ENCODE measurements around the gene SGPP2. TPM values are rescaled to one million over a fixed set of nuclear protein-coding genes. Genes with fewer than 3 reads are reported as not detected.
"Not testable (repeated sequence)": the region's sequence is repeated elsewhere in the genome, so short reads cannot be mapped to it uniquely, and the experiment has no call there.

SGPP2 gene
- total RNA-seq, 2 experiments from 2014 or later = 2.7 to 3.1 TPM

- no peak overlapping the region for H3K4me3 Mint-ChIP-seq
- no peak overlapping the region for H3K27ac Mint-ChIP-seq
- H3K36me3 Mint-ChIP-seq = peaks cover under 1% of the 10 kb centered on the region
- H3K4me1 Mint-ChIP-seq = peaks cover 14% of the 10 kb centered on the region
- no peaks in the 10 kb centered on the region for H3K9me3 Mint-ChIP-seq
- H3K27me3 Mint-ChIP-seq = peaks cover 41% of the 10 kb centered on the region
- no peak for DNase-seq
Observed at GRCh38 chr2:222418739-222419138, 5.6 kb upstream of the SGPP2 start.

GRCh38 chr2:222420508-222420907, 3.8 kb upstream of the SGPP2 start:
- Mint-ChIP-seq H3K36me3 (peaks cover 5% of the 10 kb centered on the region), H3K9me3 (no peaks in the 10 kb centered on the region), H3K4me1 (peaks cover 22% of the 10 kb centered on the region), H3K27me3 (peaks cover 53% of the 10 kb centered on the region), H3K4me3 (no peak overlapping the region), H3K27ac (no peak overlapping the region)
- no peak for DNase-seq

GRCh38 chr2:222421626-222422025, 2.7 kb upstream of the SGPP2 start:
- peaks cover 5% of the 10 kb centered on the region for H3K36me3 Mint-ChIP-seq
- peaks cover 64% of the 10 kb centered on the region for H3K27me3 Mint-ChIP-seq
- H3K4me1 Mint-ChIP-seq = peaks cover 25% of the 10 kb centered on the region
- H3K27ac Mint-ChIP-seq = no peak overlapping the region
- H3K4me3 Mint-ChIP-seq = no peak overlapping the region
- no peaks in the 10 kb centered on the region for H3K9me3 Mint-ChIP-seq
- DNase-seq = no peak

GRCh38 chr2:222423186-222423585, 1.2 kb upstream of the SGPP2 start:
- no peaks in the 10 kb centered on the region for H3K9me3 Mint-ChIP-seq
- DNase-seq = no peak
- H3K4me1 Mint-ChIP-seq = peaks cover 32% of the 10 kb centered on the region
- H3K27ac Mint-ChIP-seq = no peak overlapping the region
- peaks cover 78% of the 10 kb centered on the region for H3K27me3 Mint-ChIP-seq
- H3K36me3 Mint-ChIP-seq = peaks cover 9% of the 10 kb centered on the region
- H3K4me3 Mint-ChIP-seq = peak overlapping the region; percentile 92

DNA sequence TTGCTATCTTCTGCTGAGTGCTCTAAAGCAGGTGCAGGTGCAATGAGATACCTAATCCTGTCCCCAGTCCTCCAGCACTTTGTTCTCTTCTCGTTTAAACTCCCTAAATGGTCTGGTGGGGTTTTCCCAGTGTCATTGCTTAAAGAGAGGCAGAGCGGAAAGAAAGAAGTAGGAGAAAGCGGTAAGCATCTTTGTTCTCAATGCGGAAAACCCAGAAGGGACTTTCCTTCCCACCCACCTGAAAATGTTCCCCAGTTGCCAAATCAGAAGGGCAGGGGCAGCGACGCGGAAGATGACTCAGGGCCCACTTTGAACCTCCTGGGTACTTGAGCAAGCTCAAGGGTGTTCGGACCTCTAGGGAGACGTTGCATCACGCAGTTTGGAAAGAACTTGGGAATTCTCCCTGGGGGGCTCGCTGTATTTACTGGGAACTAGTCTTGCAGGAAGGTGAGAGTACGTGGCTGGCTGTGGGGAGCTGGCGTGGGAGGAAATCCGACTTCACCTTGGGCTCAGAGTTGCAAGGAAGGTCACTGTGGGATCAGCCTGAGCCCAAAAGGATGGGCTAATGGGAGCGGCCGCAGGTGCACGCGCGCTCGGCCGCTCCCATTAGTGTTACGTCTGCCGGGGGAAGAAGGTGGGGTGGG, 589 bp upstream of the SGPP2 start:
- DNase-seq = peak; percentile 69
- H3K27me3 Mint-ChIP-seq = peaks cover 79% of the 10 kb centered on the region
- H3K36me3 Mint-ChIP-seq = peaks cover 9% of the 10 kb centered on the region
- H3K27ac Mint-ChIP-seq = peak overlapping the region; percentile 97
- H3K4me1 Mint-ChIP-seq = peaks cover 32% of the 10 kb centered on the region
- no peaks in the 10 kb centered on the region for H3K9me3 Mint-ChIP-seq
- peak overlapping the region; percentile 92 for H3K4me3 Mint-ChIP-seq

DNA sequence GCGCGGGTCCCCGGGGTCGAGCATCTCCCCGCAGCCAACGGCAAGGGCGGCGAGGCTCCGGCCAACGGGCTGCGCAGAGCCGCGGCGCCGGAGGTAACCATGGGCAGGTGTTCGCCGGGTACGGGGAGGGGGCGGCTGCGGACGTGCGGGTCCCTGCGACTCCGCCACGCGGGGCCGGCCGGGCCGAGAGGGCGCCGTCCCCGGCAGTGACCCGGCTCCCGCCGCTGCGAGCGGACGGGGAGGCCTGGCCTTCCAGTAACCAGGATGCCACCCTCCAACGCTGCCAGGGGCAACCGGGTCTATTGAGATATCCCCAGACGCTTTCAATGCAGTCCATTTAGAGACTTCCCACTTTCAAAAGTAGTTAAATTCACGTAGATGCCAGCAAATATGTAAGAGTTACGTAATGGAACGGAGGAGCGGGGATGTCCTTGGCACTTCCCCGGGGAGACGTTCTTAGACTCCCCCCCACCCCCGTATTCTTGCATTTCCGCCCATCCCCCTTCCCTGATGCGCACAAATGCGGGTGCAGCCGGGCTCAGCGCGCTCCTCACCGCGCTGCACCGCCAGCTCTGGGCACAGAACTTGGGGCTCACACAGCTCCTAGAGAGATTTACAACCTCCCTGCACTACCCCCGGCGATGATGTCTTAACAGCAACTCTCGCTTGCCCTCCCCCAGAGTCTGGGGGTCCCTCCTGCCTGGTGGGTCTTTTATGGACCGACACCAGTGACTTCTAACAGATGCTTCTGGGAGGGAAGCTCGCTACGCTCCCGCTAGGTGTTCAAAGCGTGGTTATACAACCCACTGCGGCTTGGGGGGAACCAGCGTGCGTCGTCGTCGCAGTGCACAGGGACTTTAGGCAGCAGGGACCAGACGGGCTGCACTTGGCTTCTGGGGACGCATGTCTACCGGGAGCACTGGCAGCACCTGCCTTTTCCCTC, 657 bp downstream of the SGPP2 start:
- Mint-ChIP-seq H3K4me3 (peak overlapping the region; percentile 83), H3K4me1 (peaks cover 32% of the 10 kb centered on the region), H3K36me3 (peaks cover 9% of the 10 kb centered on the region), H3K27ac (peak overlapping the region; percentile 72), H3K9me3 (peaks cover 9% of the 10 kb centered on the region), H3K27me3 (peaks cover 82% of the 10 kb centered on the region)
- peak; percentile 18 for DNase-seq

- Mint-ChIP-seq H3K9me3 (peaks cover 14% of the 10 kb centered on the region), H3K36me3 (peaks cover 9% of the 10 kb centered on the region), H3K27me3 (peaks cover 66% of the 10 kb centered on the region), H3K4me3 (no peak overlapping the region), H3K27ac (peak overlapping the region; percentile 13), H3K4me1 (peaks cover 28% of the 10 kb centered on the region)
- DNase-seq = no peak
Observed at GRCh38 chr2:222427646-222428301, 3.4 kb downstream of the SGPP2 start.

- peaks cover 13% of the 10 kb centered on the region for H3K4me1 Mint-ChIP-seq
- H3K36me3 Mint-ChIP-seq = peaks cover 5% of the 10 kb centered on the region
- no peak for DNase-seq
- H3K9me3 Mint-ChIP-seq = peaks cover 14% of the 10 kb centered on the region
- no peak overlapping the region for H3K4me3 Mint-ChIP-seq
- peaks cover 52% of the 10 kb centered on the region for H3K27me3 Mint-ChIP-seq
- H3K27ac Mint-ChIP-seq = no peak overlapping the region
Observed at GRCh38 chr2:222430071-222430470, 5.7 kb downstream of the SGPP2 start.

- Mint-ChIP-seq H3K36me3 (peaks cover 3% of the 10 kb centered on the region), H3K27me3 (peaks cover 46% of the 10 kb centered on the region), H3K4me3 (no peak overlapping the region), H3K4me1 (peaks cover 10% of the 10 kb centered on the region), H3K27ac (no peak overlapping the region), H3K9me3 (peaks cover 14% of the 10 kb centered on the region)
- DNase-seq = no peak
Observed at GRCh38 chr2:222430681-222431080, 6.3 kb downstream of the SGPP2 start.

- no peak overlapping the region for H3K27ac Mint-ChIP-seq
- peaks cover 35% of the 10 kb centered on the region for H3K27me3 Mint-ChIP-seq
- peaks cover 14% of the 10 kb centered on the region for H3K9me3 Mint-ChIP-seq
- DNase-seq = no peak
- no peak overlapping the region for H3K4me3 Mint-ChIP-seq
- H3K4me1 Mint-ChIP-seq = peaks cover 8% of the 10 kb centered on the region
- peaks cover 3% of the 10 kb centered on the region for H3K36me3 Mint-ChIP-seq
Observed at GRCh38 chr2:222431869-222432268, 7.5 kb downstream of the SGPP2 start.

- Mint-ChIP-seq H3K4me1 (no peaks in the 10 kb centered on the region), H3K27ac (no peak overlapping the region), H3K4me3 (no peak overlapping the region), H3K36me3 (no peaks in the 10 kb centered on the region), H3K9me3 (peaks cover 14% of the 10 kb centered on the region), H3K27me3 (peaks cover 21% of the 10 kb centered on the region)
- no peak for DNase-seq
Observed at GRCh38 chr2:222433332-222434173, 9.2 kb downstream of the SGPP2 start.

DNA sequence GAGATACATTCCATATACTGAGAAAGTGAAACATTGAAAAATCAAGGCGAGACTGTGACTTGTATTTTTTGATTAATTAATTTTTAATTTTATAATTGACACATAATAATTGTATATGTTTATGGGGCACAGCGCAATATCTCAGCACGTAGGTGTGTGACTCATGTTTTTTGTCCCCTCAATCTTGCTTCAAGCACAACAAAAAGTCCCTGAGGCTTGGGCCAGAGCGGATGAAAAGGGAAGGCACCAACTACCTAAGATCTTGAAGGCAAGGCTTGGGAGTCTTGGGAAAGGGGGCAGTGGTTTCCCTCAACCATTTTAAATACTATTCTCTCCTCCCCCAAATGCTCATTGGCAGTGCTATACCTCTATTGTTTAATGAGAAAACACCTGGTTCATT, 9.9 kb downstream of the SGPP2 start:
- no peaks in the 10 kb centered on the region for H3K4me1 Mint-ChIP-seq
- peaks cover 21% of the 10 kb centered on the region for H3K27me3 Mint-ChIP-seq
- H3K4me3 Mint-ChIP-seq = no peak overlapping the region
- peaks cover 12% of the 10 kb centered on the region for H3K9me3 Mint-ChIP-seq
- no peak overlapping the region for H3K27ac Mint-ChIP-seq
- H3K36me3 Mint-ChIP-seq = no peaks in the 10 kb centered on the region
- no peak for DNase-seq

DNA sequence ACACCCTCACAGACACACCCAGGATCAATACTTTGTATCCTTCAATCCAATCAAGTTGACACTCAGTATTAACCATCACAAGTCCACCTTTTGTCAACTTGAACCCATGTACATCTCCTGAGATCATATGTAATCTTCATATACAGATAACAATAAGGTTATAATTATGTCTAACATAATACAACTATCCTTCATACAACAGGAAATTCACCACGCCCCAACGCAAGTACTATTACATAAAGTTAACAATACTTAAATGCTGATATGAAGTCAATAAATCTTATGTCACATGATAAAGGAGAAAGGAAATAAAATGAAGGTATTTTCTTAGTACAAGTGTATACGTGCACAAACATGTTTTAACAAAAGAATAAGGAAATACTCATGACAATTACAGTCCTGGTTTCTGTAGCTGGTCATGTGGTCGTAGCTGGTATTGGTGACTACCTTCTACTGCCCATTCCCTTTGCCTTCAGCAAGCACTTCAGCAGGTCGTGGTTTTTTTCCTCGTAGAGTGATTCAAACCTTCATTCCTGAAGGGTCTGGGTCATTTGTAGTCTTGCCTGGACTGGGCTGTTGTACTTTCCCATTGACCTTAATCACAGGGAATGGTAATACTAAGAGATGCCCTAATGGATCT, 11.2 kb downstream of the SGPP2 start:
- peaks cover 13% of the 10 kb centered on the region for H3K27me3 Mint-ChIP-seq
- not testable (repeated sequence) for H3K36me3 Mint-ChIP-seq

DNA sequence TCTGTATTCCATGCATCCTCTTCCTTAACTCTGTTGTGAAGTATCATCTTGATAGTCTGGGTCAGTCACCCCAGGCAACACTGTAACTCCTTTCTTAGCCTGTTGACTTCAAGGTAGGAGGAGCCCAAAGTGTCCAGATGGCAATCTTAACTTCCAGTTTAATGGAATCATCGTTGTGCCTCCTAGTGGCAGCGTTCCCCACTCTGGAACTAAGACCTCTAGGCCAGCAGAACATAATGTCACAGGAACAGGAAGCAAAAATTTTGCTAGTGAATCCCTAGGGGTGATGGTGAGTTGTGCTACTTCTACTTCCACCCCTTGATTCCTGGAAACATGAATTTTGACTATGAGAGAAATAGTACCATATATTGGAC, 11.7 kb downstream of the SGPP2 start:
- Mint-ChIP-seq H3K36me3 (no peaks in the 10 kb centered on the region), H3K9me3 (no peaks in the 10 kb centered on the region), H3K27me3 (peaks cover 16% of the 10 kb centered on the region), H3K4me1 (no peaks in the 10 kb centered on the region), H3K27ac (no peak overlapping the region), H3K4me3 (no peak overlapping the region)
- DNase-seq = no peak

More for the DNA sequence above, 11.2 kb downstream of the SGPP2 start:
- not testable (repeated sequence) for H3K9me3 Mint-ChIP-seq, H3K4me1 Mint-ChIP-seq, H3K4me3 Mint-ChIP-seq, DNase-seq, H3K27ac Mint-ChIP-seq

Data from activated naive CD8-positive, alpha-beta T cell treated with anti-CD3 and anti-CD28 coated beads for 36 hours (primary cell).